B cell (primary cell): Measurements from ENCODE around the gene C20orf141. TPM values are rescaled to one million over a fixed set of nuclear protein-coding genes. Genes with fewer than 3 reads are reported as not detected.
"Not testable (repeated sequence)": the region's sequence is repeated elsewhere in the genome, so short reads cannot be mapped to it uniquely, and the experiment has no call there.

Experiments
- ATAC-seq: fragments of 200-7000 bp; cut with Tn5 transposase; one replicate; pipeline ENCODE4 v1.10.0; 2021; ENCODE audit warnings: low read depth, mild to moderate bottlenecking, moderate number of reproducible peaks, moderate library complexity
- CTCF ChIA-PET: fragments of 350-600 bp; sonication (Branson Sonifier 250); formaldehyde crosslinking; loops from one replicate; lab custom pipeline; 2021; ENCODE audit warnings: antibody characterized with exemption, inconsistent platforms; lab: Charles Lee
- POLR2A ChIA-PET: fragments of 350-600 bp; sonication (Branson Sonifier 250); formaldehyde crosslinking; loops from one replicate; lab custom pipeline; 2021; ENCODE audit warnings: antibody characterized with exemption; lab: Charles Lee
- DNase-seq: peaks from one replicate; pipeline ENCODE4 v3.0.0; 2013
- H2AFZ ChIP-seq: 2 replicates; pipeline ENCODE4 v1.6.1; 2012; ENCODE audit warnings: mild to moderate bottlenecking, low read depth, low read length; ENCODE audit not compliant: insufficient read depth, poor library complexity, severe bottlenecking
- H3K27ac ChIP-seq, 2 donors: 1 replicate in 1 of 2; 2 replicates in 1 of 2; pipeline ENCODE4 v1.5.1; 2012 to 2013; ENCODE audit warnings: low read length in 2 of 2, mild to moderate bottlenecking in 2 of 2, moderate library complexity in 1 of 2
- H3K27me3 ChIP-seq, 4 experiments: fragments of 200-600 bp in 1 of 4; sonication (generic) in 1 of 4; replicated peaks in 1 of 4; 1 replicate in 2 of 4; 2 replicates in 2 of 4; pipeline versions ENCODE4 v1.6.1 to v1.7.0; 2013 to 2016; ENCODE audit warnings: low read length in 3 of 4, mild to moderate bottlenecking in 2 of 4, mixed read lengths in 1 of 4, moderate library complexity in 1 of 4; ENCODE audit not compliant: insufficient read depth in 4 of 4, control insufficient read depth in 3 of 4; ENCODE audit errors: control extremely low read depth in 1 of 4
- H3K36me3 ChIP-seq, 2 experiments: replicated peaks in 1 of 2; 1 replicate in 1 of 2; 2 replicates in 1 of 2; pipeline versions ENCODE4 v1.6.1 to v1.7.1; 2013; ENCODE audit warnings: low read length in 1 of 2; ENCODE audit not compliant: insufficient read depth in 2 of 2, control insufficient read depth in 1 of 2; ENCODE audit errors: control extremely low read depth in 1 of 2, extremely low read depth in 1 of 2
- H3K4me1 ChIP-seq, 2 donors: fragments of 200-600 bp in 1 of 2; sonication (generic) in 1 of 2; 1 replicate in 1 of 2; 2 replicates in 1 of 2; pipeline versions ENCODE4 v1.5.1 to v1.6.1; 2013 to 2017; ENCODE audit warnings: low read length in 2 of 2; ENCODE audit not compliant: control insufficient read depth in 2 of 2, insufficient read depth in 2 of 2
- H3K4me2 ChIP-seq: replicated peaks from 2 replicates; pipeline ENCODE3; 2012; ENCODE audit warnings: mild to moderate bottlenecking, low read depth, low read length; ENCODE audit not compliant: poor library complexity, severe bottlenecking
- H3K4me3 ChIP-seq, 5 experiments: fragments of 200-600 bp in 1 of 5; sonication (generic) in 1 of 5; 1 replicate in 3 of 5; 2 replicates in 2 of 5; pipeline versions ENCODE4 v1.5.1 to v1.7.0; 2011 to 2016; ENCODE audit warnings: low read length in 4 of 5, mild to moderate bottlenecking in 4 of 5, low read depth in 2 of 5, control low read depth in 1 of 5, moderate library complexity in 1 of 5; ENCODE audit not compliant: insufficient read depth in 1 of 5; ENCODE audit errors: control extremely low read depth in 1 of 5, extremely low read depth in 1 of 5
- H3K79me2 ChIP-seq: fragments of 200-600 bp; sonication (generic); one replicate; pipeline ENCODE4 v1.6.0; 2016; ENCODE audit warnings: low read length; ENCODE audit not compliant: control insufficient read depth, insufficient read depth
- H3K9ac ChIP-seq: fragments of 200-600 bp; sonication (generic); 2 replicates; pipeline ENCODE4 v1.6.1; 2017; ENCODE audit warnings: mild to moderate bottlenecking, low read length, moderate library complexity
- H3K9me3 ChIP-seq, 3 donors: one replicate each; pipeline versions ENCODE4 v1.6.1 to v1.7.1; 2013; ENCODE audit warnings: low read length in 2 of 3; ENCODE audit not compliant: control insufficient read depth in 2 of 3, insufficient read depth in 1 of 3; ENCODE audit errors: control extremely low read depth in 1 of 3
- H4K20me1 ChIP-seq: 2 replicates; pipeline ENCODE4 v1.6.0; 2012; ENCODE audit warnings: mild to moderate bottlenecking, low read length; ENCODE audit not compliant: insufficient read depth, control insufficient read depth, poor library complexity, severe bottlenecking
- H3K27ac Mint-ChIP-seq: one replicate; pipeline ENCODE4 v1.8.0; 2021; ENCODE audit warnings: mixed read lengths
- H3K27me3 Mint-ChIP-seq: one replicate; pipeline ENCODE4 v1.8.0; 2021; ENCODE audit warnings: mixed read lengths
- H3K4me1 Mint-ChIP-seq: one replicate; pipeline ENCODE4 v1.8.0; 2021; ENCODE audit warnings: mixed read lengths
- H3K4me3 Mint-ChIP-seq: one replicate; pipeline ENCODE4 v1.8.0; 2021; ENCODE audit warnings: mixed read lengths
- H3K9me3 Mint-ChIP-seq: one replicate; pipeline ENCODE4 v1.8.0; 2022; ENCODE audit warnings: mixed read lengths; ENCODE audit not compliant: insufficient read depth
- EZH2 ChIP-seq: IDR thresholded peaks from 2 replicates; pipeline ENCODE4 v1.6.1; 2012; ENCODE audit warnings: borderline replicate concordance, low read depth, mild to moderate bottlenecking, moderate library complexity, low read length; ENCODE audit not compliant: insufficient read depth, poor library complexity, severe bottlenecking
- WGBS: methylation state at CpG from one replicate; pipeline ENCODE4 v1.1.5; 2013; ENCODE audit warnings: missing lambda C conversion rate; ENCODE audit not compliant: insufficient coverage; 5-methylcytosine and 5-hydroxymethylcytosine counted together
- intact Hi-C: fragments of 100-400 bp; cut with micrococcal nuclease; formaldehyde crosslinking; loops from one replicate; pipeline ENCODE4 v1.10.0; 2022
- polyA plus RNA-seq: library from polyadenylated mRNA; depleted of rRNA; stranded (reverse); fragments of >200 nt; gene quantifications from 2 replicates; pipeline ENCODE4 v1.2.3, GENCODE V29; 2012
- total RNA-seq, 2 donors: library from RNA; stranded (reverse); fragments of 120-200 nt in 1 of 2; gene quantifications; 1 replicate in 1 of 2; 2 replicates in 1 of 2; pipeline versions ENCODE4 v1.2.3 to v1.2.4, GENCODE V29; 2013 to 2022
- TF ChIP-seq, protein P1 (sequence below): fragments of 200-600 bp; IDR thresholded peaks from one replicate; pipeline ENCODE4 v1.8.0; 2022; ENCODE audit warnings: antibody characterized with exemption, mild to moderate bottlenecking

C20orf141 gene
- total and polyA plus RNA-seq, 2 donors (not counting 1 experiment from before 2014, with no cell fraction given): not detected

GRCh38 chr20:2807019-2807418, 7.8 kb upstream of the C20orf141 start:
- H3K4me3 Mint-ChIP-seq: no peak overlapping the region
- peaks cover 0 to 23% (median 14%) of the 10 kb centered on the region in 4 experiments for H3K27me3 ChIP-seq
- no peak overlapping the region for H3K9ac ChIP-seq
- H3K27ac Mint-ChIP-seq: no peak overlapping the region
- H3K9me3 Mint-ChIP-seq: no peaks in the 10 kb centered on the region
- DNase-seq (no peak), ATAC-seq (no peak)
- no peak overlapping the region for H2AFZ ChIP-seq
- H3K27me3 Mint-ChIP-seq: peaks cover 57% of the 10 kb centered on the region
- intact Hi-C loops: no loop called here
- H4K20me1 ChIP-seq: no peaks in the 10 kb centered on the region
- H3K79me2 ChIP-seq: no peaks in the 10 kb centered on the region
- no peak overlapping the region for H3K27ac ChIP-seq
- peaks cover 0 to 2% (median under 1%) of the 10 kb centered on the region in 3 donors for H3K9me3 ChIP-seq
- no peaks in the 10 kb centered on the region for H3K4me1 ChIP-seq
- POLR2A ChIA-PET: no interaction called here
- TF ChIP-seq, protein P1, sequence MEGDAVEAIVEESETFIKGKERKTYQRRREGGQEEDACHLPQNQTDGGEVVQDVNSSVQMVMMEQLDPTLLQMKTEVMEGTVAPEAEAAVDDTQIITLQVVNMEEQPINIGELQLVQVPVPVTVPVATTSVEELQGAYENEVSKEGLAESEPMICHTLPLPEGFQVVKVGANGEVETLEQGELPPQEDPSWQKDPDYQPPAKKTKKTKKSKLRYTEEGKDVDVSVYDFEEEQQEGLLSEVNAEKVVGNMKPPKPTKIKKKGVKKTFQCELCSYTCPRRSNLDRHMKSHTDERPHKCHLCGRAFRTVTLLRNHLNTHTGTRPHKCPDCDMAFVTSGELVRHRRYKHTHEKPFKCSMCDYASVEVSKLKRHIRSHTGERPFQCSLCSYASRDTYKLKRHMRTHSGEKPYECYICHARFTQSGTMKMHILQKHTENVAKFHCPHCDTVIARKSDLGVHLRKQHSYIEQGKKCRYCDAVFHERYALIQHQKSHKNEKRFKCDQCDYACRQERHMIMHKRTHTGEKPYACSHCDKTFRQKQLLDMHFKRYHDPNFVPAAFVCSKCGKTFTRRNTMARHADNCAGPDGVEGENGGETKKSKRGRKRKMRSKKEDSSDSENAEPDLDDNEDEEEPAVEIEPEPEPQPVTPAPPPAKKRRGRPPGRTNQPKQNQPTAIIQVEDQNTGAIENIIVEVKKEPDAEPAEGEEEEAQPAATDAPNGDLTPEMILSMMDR: no peak
- TF ChIP-seq EZH2: no peak
- no peaks in the 10 kb centered on the region for H3K4me1 Mint-ChIP-seq
- CTCF ChIA-PET: no interaction called here
- no peak overlapping the region for H3K4me3 ChIP-seq
- 89% methylated on average over 4 of the region's 4 CpGs for WGBS
- H3K36me3 ChIP-seq: no peaks in the 10 kb centered on the region
- H3K4me2 ChIP-seq: no peak overlapping the region

DNA sequence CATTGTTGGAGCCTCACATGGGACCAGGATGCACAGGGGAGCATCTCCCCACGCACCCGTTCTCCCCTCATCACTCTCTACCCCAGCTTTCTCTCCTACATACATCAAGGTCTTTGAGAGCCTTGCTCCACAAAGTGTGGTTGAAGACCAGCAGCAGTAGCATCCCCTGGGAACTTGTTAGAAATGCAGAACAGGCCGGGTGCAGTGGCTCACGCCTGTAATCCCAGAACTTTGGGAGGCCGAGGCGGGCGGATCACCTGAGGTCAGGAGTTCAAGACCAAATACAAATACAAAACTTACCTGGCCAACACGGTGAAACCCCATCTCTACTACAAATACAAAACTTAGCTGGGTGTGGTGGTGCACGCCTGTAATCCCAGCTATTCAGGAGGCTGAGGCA, 6.9 kb upstream of the C20orf141 start:
- H3K4me2 ChIP-seq, H2AFZ ChIP-seq, H4K20me1 ChIP-seq, H3K36me3 ChIP-seq, H3K9ac ChIP-seq, H3K4me1 ChIP-seq, H3K4me3 Mint-ChIP-seq, H3K4me1 Mint-ChIP-seq, H3K79me2 ChIP-seq, H3K9me3 Mint-ChIP-seq, POLR2A ChIA-PET, DNase-seq, CTCF ChIA-PET, H3K27ac Mint-ChIP-seq, intact Hi-C loops, H3K27ac ChIP-seq, H3K9me3 ChIP-seq, H3K4me3 ChIP-seq, ATAC-seq: not testable (repeated sequence)
- peaks cover 56% of the 10 kb centered on the region for H3K27me3 Mint-ChIP-seq
- 93% methylated on average over 6 of the region's 9 CpGs for WGBS
- peaks cover 0 to 16% (median 12%) of the 10 kb centered on the region in 4 experiments for H3K27me3 ChIP-seq
